NB4 (cell line): Measurements from ENCODE around the gene CSTF1.

Source experiments
- CTCF ChIP-seq: IDR thresholded peaks from one replicate; pipeline ENCODE4 v1.5.1; 2012; ENCODE audit warnings: low read depth, low read length
- MAX ChIP-seq: IDR thresholded peaks from 2 replicates; pipeline ENCODE4 v1.6.1; 2011; ENCODE audit warnings: low read depth, low read length
- MYC ChIP-seq: IDR thresholded peaks from 2 replicates; pipeline ENCODE4 v1.6.1; 2011; ENCODE audit warnings: low read depth, low read length
- POLR2A ChIP-seq: IDR thresholded peaks from 2 replicates; pipeline ENCODE4 v1.6.1; 2011; ENCODE audit warnings: mild to moderate bottlenecking; ENCODE audit not compliant: insufficient read length; ENCODE audit errors: extremely low read depth

- TF ChIP-seq CTCF (no peak), POLR2A (no peak), MYC (no peak), MAX (no peak)
Measured at GRCh38 chr20:56418385-56418861, 26.0 kb downstream of the CSTF1 start.
